Activated CD8-positive, alpha-beta memory T cell treated with anti-CD3 and anti-CD28 coated beads, Interleukin-2, amount 50 U/mL, for 48 hours (primary cell): ENCODE data around the gene STAT4.

Experiments used
- DNase-seq: peaks from one replicate; pipeline ENCODE4 v3.0.0-alpha.2; 2020

Gene STAT4

GRCh38 chr2:191078165-191078867 is 72.5 kb downstream of the STAT4 start:
- DNase-seq: no peak

GRCh38 chr2:191070276-191070675 is 80.5 kb downstream of the STAT4 start:
- DNase-seq: no peak

GRCh38 chr2:191069606-191070005 is 81.2 kb downstream of the STAT4 start:
- no peak for DNase-seq

GRCh38 chr2:191066919-191067233 is 83.9 kb downstream of the STAT4 start:
- DNase-seq: no peak

GRCh38 chr2:191066197-191066918 is 84.4 kb downstream of the STAT4 start:
- no peak for DNase-seq

GRCh38 chr2:191065785-191066184 is 85.0 kb downstream of the STAT4 start:
- no peak for DNase-seq

- DNase-seq: peak; percentile 72
Observed at GRCh38 chr2:191064590-191064989, 86.2 kb downstream of the STAT4 start.

- no peak for DNase-seq
Observed at GRCh38 chr2:191063584-191063983, 87.2 kb downstream of the STAT4 start.

- DNase-seq: no peak
Observed at GRCh38 chr2:191061381-191061980, 89.3 kb downstream of the STAT4 start.

GRCh38 chr2:191059308-191059707 is 91.5 kb downstream of the STAT4 start:
- no peak for DNase-seq

- no peak for DNase-seq
Observed at GRCh38 chr2:191056228-191056627, 94.6 kb downstream of the STAT4 start.

GRCh38 chr2:191053256-191053655 is 97.5 kb downstream of the STAT4 start:
- DNase-seq: no peak

GRCh38 chr2:191051825-191052778 is 98.7 kb downstream of the STAT4 start:
- DNase-seq: no peak

- no peak for DNase-seq
Observed at GRCh38 chr2:191051177-191051576, 99.6 kb downstream of the STAT4 start.

GRCh38 chr2:191050640-191050987 is 100.2 kb downstream of the STAT4 start:
- DNase-seq: no peak

GRCh38 chr2:191049728-191050639 is 100.8 kb downstream of the STAT4 start:
- no peak for DNase-seq

- DNase-seq: no peak
Observed at GRCh38 chr2:191048073-191048472, 102.7 kb downstream of the STAT4 start.

- DNase-seq: no peak
Observed at GRCh38 chr2:191045141-191045540, 105.7 kb downstream of the STAT4 start.

GRCh38 chr2:191043438-191043837 is 107.4 kb downstream of the STAT4 start:
- DNase-seq: no peak

GRCh38 chr2:191041418-191042161 is 109.2 kb downstream of the STAT4 start:
- DNase-seq: no peak

- no peak for DNase-seq
Observed at GRCh38 chr2:191039616-191040015, 111.2 kb downstream of the STAT4 start.
